GM12878 (cell line): ENCODE measurements around the gene EIF4E1B. TPM values are rescaled to one million over a fixed set of nuclear protein-coding genes. Genes with fewer than 3 reads are reported as not detected.

ENCODE experiments used
- ATAC-seq: fragments of 200-7000 bp; cut with Tn5 transposase; 3 replicates; pipeline ENCODE4 v1.9.1; 2020; ENCODE audit warnings: mild to moderate bottlenecking, moderate library complexity
- BruUV-seq: library from RNA; stranded (reverse); fragments of 400-500 nt; replicated peaks from 2 replicates; lab custom pipeline; 2021; lab: Mats Ljungman, UMichigan
- CTCF ChIA-PET: fragments of 300-600 bp; sonication (Branson Sonifier 250); formaldehyde crosslinking; extraction: SDS; loops from one replicate; lab custom pipeline; 2021; ENCODE audit warnings: inconsistent platforms; lab: Yijun Ruan, JAX
- POLR2A ChIA-PET: fragments of 350-600 bp; formaldehyde crosslinking; extraction: SDS; loops from one replicate; lab custom pipeline; 2021; ENCODE audit warnings: inconsistent platforms; lab: Charles Lee
- RAD21 ChIA-PET: fragments of 300-600 bp; sonication (Branson Sonifier 250); formaldehyde crosslinking; loops from one replicate; lab custom pipeline; 2023; ENCODE audit warnings: antibody characterized with exemption; ENCODE audit not compliant: unreplicated experiment; lab: Charles Lee
- SMC1A ChIA-PET: fragments of 300-600 bp; sonication (Branson Sonifier 250); formaldehyde crosslinking; loops from one replicate; lab custom pipeline; 2023; ENCODE audit not compliant: unreplicated experiment, uncharacterized antibody; lab: Charles Lee
- DNase-seq: peaks from one replicate; pipeline ENCODE4 v3.0.0-alpha.2; 2011; ENCODE audit warnings: low read depth, low spot score
- FAIRE-seq: peaks from 3 replicates; lab custom pipeline; 2011; peaks lifted over from hg19 to GRCh38; lab: Jason Lieb, UNC
- H2AFZ ChIP-seq: 2 replicates; pipeline ENCODE4 v1.6.0; 2011; ENCODE audit warnings: low read depth, low read length, control low read depth; ENCODE audit not compliant: control insufficient read depth
- H3K27ac ChIP-seq: 2 replicates; pipeline ENCODE4 v1.5.1; 2011; ENCODE audit warnings: control low read depth; ENCODE audit not compliant: control insufficient read depth, insufficient read depth
- H3K27me3 ChIP-seq, 2 experiments: replicated peaks in 1 of 2; 2 replicates each; pipeline versions ENCODE4 v1.6.0 to v1.6.1; 2011; ENCODE audit warnings: low read length in 1 of 2; ENCODE audit not compliant: control insufficient read depth in 2 of 2, insufficient read depth in 2 of 2
- H3K36me3 ChIP-seq, 2 experiments: 2 replicates each; pipeline ENCODE4 v1.5.1; 2011; ENCODE audit warnings: low read length in 1 of 2; ENCODE audit not compliant: control insufficient read depth in 2 of 2, insufficient read depth in 2 of 2
- H3K4me1 ChIP-seq: 2 replicates; pipeline ENCODE4 v1.6.1; 2011; ENCODE audit warnings: mild to moderate bottlenecking, low read length, moderate library complexity, mixed read lengths; ENCODE audit not compliant: control insufficient read depth, insufficient read depth
- H3K4me2 ChIP-seq: 2 replicates; pipeline ENCODE4 v1.6.0; 2011; ENCODE audit warnings: control low read depth; ENCODE audit not compliant: control insufficient read depth, insufficient read depth
- H3K4me3 ChIP-seq: fragments of 200-600 bp; sonication (generic); 2 replicates; pipeline ENCODE4 v1.5.1; 2016
- H3K79me2 ChIP-seq: 2 replicates; pipeline ENCODE4 v1.6.0; 2011; ENCODE audit warnings: low read length; ENCODE audit not compliant: control insufficient read depth, insufficient read depth
- H3K9ac ChIP-seq: 2 replicates; pipeline ENCODE4 v1.8.0; 2011; ENCODE audit warnings: low read length, control low read depth, mixed read lengths; ENCODE audit not compliant: control insufficient read depth, insufficient read depth
- H3K9me3 ChIP-seq: replicated peaks from 3 replicates; pipeline ENCODE4 v1.5.1; 2011; ENCODE audit warnings: mild to moderate bottlenecking, low read length; ENCODE audit not compliant: control insufficient read depth, insufficient read depth
- H4K20me1 ChIP-seq: 2 replicates; pipeline ENCODE4 v1.6.0; 2011; ENCODE audit not compliant: control insufficient read depth, insufficient read depth
- BMI1 ChIP-seq: fragments of 450-650 bp; IDR thresholded peaks from 2 replicates; pipeline ENCODE4 v1.6.1; 2016; ENCODE audit warnings: mild to moderate bottlenecking, moderate library complexity, borderline replicate concordance
- NFYB ChIP-seq: IDR thresholded peaks from 2 replicates; pipeline ENCODE4 v1.6.1; 2011; ENCODE audit warnings: low read depth, mild to moderate bottlenecking, low read length, improper control_type of control experiment, moderate library complexity; ENCODE audit not compliant: insufficient read depth
- SMARCA5 ChIP-seq: fragments of 450-650 bp; IDR thresholded peaks from 2 replicates; pipeline ENCODE4 v1.6.1; 2017; ENCODE audit warnings: mild to moderate bottlenecking
- SREBF1 ChIP-seq: IDR thresholded peaks from 2 replicates; pipeline ENCODE4 v1.6.1; 2012; ENCODE audit warnings: mild to moderate bottlenecking, low read length
- SRF ChIP-seq, 2 experiments: IDR thresholded peaks; 2 replicates each; pipeline ENCODE4 v1.6.1; 2011; ENCODE audit warnings: low read depth in 2 of 2, low read length in 2 of 2, mild to moderate bottlenecking in 1 of 2, moderate library complexity in 1 of 2
- YBX1 ChIP-seq: fragments of 450-650 bp; IDR thresholded peaks from 2 replicates; pipeline ENCODE4 v1.6.1; 2016; ENCODE audit warnings: antibody characterized with exemption
- ZBED1 ChIP-seq: IDR thresholded peaks from 2 replicates; pipeline ENCODE4 v1.6.1; 2016; ENCODE audit warnings: borderline replicate concordance
- WGBS: methylation state at CpG from one replicate; pipeline ENCODE4 v1.1.6; 2016; ENCODE audit warnings: low lambda C conversion rate; ENCODE audit not compliant: insufficient replicate concordance, insufficient coverage; ENCODE audit errors: missing lambda C conversion rate; 5-methylcytosine and 5-hydroxymethylcytosine counted together
- in situ Hi-C: fragments of 300-500 bp; cut with MboI; formaldehyde crosslinking; loops from 9 replicates; pipeline ENCODE4 v1.14.3; 2018; ENCODE audit warnings: mixed read lengths
- intact Hi-C: fragments of 100-400 bp; cut with micrococcal nuclease; formaldehyde crosslinking; loops from one replicate; pipeline ENCODE4 v1.14.2; 2022; ENCODE audit not compliant: unreplicated experiment
- polyA plus RNA-seq, 11 experiments: library from polyadenylated mRNA; depleted of rRNA in 4 of 11; unstranded in 6 of 11; stranded (reverse) in 5 of 11; fragments of >200 nt; fragmentation: Nextera tagmentation in 4 of 11; fragmentation: Illumina TruSeq in 1 of 11; extraction: Ambion mirVana in 4 of 11; extraction: Trizol in 1 of 11; gene quantifications; 1 replicate in 1 of 11; 2 replicates in 10 of 11; pipeline versions ENCODE4 v1.2.1 to v1.2.3, GENCODE V29; 2011 to 2016; ENCODE audit warnings: inconsistent platforms in 2 of 11, missing spikeins in 2 of 11, low read depth in 1 of 11
- total RNA-seq, 4 experiments: library from RNA; depleted of rRNA in 3 of 4; stranded (reverse); fragments of >200 nt in 3 of 4; fragmentation: Illumina TruSeq in 1 of 4; extraction: Trizol in 1 of 4; gene quantifications; 2 replicates each; pipeline versions ENCODE4 v1.2.1 to v1.2.3, GENCODE V29; 2013 to 2021
- TF ChIP-seq, protein P1 (sequence below): fragments of 450-650 bp; IDR thresholded peaks from 2 replicates; pipeline ENCODE4 v1.6.1; 2014; ENCODE audit warnings: mild to moderate bottlenecking
- TF ChIP-seq, protein P2 (sequence below): IDR thresholded peaks from 2 replicates; pipeline ENCODE4 v1.6.1; 2012; ENCODE audit warnings: improper control_type of control experiment, low read depth, low read length; ENCODE audit not compliant: insufficient replicate concordance

EIF4E1B gene
- total and polyA plus RNA-seq, 10 of the 15 experiments (the other 5 are each of a cell fraction or from before 2014, with no cell fraction given): not detected

DNA sequence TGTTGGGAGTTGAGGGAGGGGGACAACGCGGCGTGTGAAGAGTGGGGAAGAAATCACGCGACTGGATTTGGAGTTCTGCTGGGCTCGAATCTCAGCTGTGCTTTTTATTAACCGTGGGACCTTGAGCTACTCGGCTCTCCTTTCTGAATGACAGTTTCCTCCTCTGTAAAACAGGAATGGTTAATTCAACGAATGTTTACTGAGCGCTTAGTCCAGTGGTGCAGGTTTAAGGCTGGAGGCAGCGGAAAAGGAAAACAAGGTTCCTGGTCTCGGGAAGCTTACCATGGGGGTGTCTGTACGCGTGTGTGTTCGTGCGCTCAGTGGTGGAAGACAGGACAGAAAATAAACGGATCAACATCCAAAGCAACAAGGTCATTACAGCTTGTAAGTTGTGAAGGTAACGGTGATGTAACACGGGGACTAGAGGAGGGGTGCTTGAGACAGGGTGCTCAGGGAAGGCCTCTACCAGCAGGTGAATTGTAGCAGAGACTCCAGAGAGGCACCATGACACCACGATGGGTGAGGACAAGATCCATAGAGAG, 277 bp downstream of the EIF4E1B start:
- H3K79me2 ChIP-seq: no peaks in the 10 kb centered on the region
- H3K9me3 ChIP-seq: no peaks in the 10 kb centered on the region; the same call in 2 of the 3 replicates
- H2AFZ ChIP-seq: peak overlapping the region; percentile 23; the same call in 1 of the 2 replicates
- H4K20me1 ChIP-seq: 0 out of 2 replicates have a peak, but pooled peaks cover 3% of the 10 kb centered on the region
- TF ChIP-seq ZBED1 (no peak), BMI1 (0 out of 2 replicates have a peak, but pooled peaks have one; percentile 18)
- in situ Hi-C loops (no loop called here), intact Hi-C loops (no loop called here)
- peaks cover 5 to 10% of the 10 kb centered on the region in 2 experiments for H3K27me3 ChIP-seq
- no TSS peak for BruUV-seq
- ChIA-PET RAD21 (interaction anchor here (0.8 kb wide), 1 partner anchor 16 kb away, joined by 4 read pairs; the partner anchor contains the start of gene TSPAN17), POLR2A (no interaction called here), SMC1A (no interaction called here), CTCF (no interaction called here)
- H3K9ac ChIP-seq: no peak overlapping the region
- peak; percentile 69 for FAIRE-seq
- no peak for ATAC-seq
- no peaks in the 10 kb centered on the region for H3K36me3 ChIP-seq
- no peak overlapping the region for H3K27ac ChIP-seq
- peak overlapping the region; percentile 74 for H3K4me2 ChIP-seq
- 16% methylated on average over 20 of the region's 20 CpGs for WGBS
- H3K4me1 ChIP-seq: peaks cover 13% of the 10 kb centered on the region
- peak overlapping the region; percentile 25; the same call in 1 of the 2 replicates for H3K4me3 ChIP-seq
- no peak for DNase-seq

DNA sequence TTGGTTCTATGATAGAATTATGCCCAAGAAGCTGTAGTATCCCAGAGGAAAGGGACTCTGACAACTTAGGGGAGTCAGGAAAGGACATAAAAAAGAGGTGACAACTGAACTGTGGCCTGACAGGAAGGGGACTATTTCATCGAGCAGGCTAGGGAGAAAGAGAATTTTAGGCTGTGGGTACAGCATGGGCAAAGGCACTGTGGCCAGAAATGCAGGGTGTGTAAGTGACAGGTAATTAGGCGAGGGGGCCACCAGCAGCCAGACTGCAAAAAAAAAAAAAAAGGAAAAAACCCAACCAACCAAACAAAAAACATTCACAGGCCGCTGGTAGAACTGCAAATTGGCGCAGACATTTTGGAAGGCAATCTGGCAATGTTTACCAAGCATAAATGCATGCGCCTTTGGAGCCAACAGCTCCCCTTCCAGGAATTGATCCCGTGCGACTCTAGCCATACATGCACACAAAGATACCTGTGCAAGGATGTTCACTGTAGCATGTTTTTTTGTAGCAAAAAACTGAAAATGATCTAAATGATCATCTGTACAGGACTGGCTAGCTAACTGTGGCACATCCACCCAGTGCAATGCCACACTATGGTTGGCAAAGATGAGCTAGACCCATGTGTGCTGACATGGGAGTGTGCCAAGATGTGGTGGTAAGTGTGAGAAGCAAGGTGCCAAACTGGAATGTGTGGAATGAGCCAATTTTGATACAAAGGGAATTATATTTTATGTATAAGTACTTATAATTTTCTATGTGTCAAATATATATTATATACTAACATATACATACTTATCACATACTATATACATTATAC, 1.1 kb downstream of the EIF4E1B start:
- H3K4me3 ChIP-seq: no peak overlapping the region
- intact Hi-C loops: no loop called here
- SMC1A ChIA-PET: no interaction called here
- no peak overlapping the region for H3K9ac ChIP-seq
- BruUV-seq: no TSS peak
- H3K79me2 ChIP-seq: no peaks in the 10 kb centered on the region
- H3K27me3 ChIP-seq: peaks cover 5 to 10% of the 10 kb centered on the region in 2 experiments
- WGBS: 58% methylated on average over 7 of the region's 7 CpGs
- RAD21 ChIA-PET: no interaction called here
- H4K20me1 ChIP-seq: 0 out of 2 replicates have a peak, but pooled peaks cover 3% of the 10 kb centered on the region
- in situ Hi-C loops: no loop called here
- ATAC-seq (no peak), FAIRE-seq (no peak), DNase-seq (no peak)
- no peak overlapping the region for H3K27ac ChIP-seq
- no peaks in the 10 kb centered on the region; the same call in 2 of the 3 replicates for H3K9me3 ChIP-seq
- CTCF ChIA-PET: no interaction called here
- POLR2A ChIA-PET: no interaction called here
- no peak overlapping the region for H2AFZ ChIP-seq
- H3K4me1 ChIP-seq: peaks cover 13% of the 10 kb centered on the region
- no peaks in the 10 kb centered on the region for H3K36me3 ChIP-seq
- no peak overlapping the region for H3K4me2 ChIP-seq
- TF ChIP-seq YBX1 (no peak), BMI1 (no peak), SREBF1 (no peak), SMARCA5 (no peak), SRF (IDR thresholded peaks at IDR 0.05; ENCODE audit: low read depth in 2 of 2, low read length in 2 of 2) (no peak), NFYB (no peak)
- TF ChIP-seq, protein P1, sequence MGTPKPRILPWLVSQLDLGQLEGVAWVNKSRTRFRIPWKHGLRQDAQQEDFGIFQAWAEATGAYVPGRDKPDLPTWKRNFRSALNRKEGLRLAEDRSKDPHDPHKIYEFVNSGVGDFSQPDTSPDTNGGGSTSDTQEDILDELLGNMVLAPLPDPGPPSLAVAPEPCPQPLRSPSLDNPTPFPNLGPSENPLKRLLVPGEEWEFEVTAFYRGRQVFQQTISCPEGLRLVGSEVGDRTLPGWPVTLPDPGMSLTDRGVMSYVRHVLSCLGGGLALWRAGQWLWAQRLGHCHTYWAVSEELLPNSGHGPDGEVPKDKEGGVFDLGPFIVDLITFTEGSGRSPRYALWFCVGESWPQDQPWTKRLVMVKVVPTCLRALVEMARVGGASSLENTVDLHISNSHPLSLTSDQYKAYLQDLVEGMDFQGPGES: no peak
- TF ChIP-seq, protein P2, sequence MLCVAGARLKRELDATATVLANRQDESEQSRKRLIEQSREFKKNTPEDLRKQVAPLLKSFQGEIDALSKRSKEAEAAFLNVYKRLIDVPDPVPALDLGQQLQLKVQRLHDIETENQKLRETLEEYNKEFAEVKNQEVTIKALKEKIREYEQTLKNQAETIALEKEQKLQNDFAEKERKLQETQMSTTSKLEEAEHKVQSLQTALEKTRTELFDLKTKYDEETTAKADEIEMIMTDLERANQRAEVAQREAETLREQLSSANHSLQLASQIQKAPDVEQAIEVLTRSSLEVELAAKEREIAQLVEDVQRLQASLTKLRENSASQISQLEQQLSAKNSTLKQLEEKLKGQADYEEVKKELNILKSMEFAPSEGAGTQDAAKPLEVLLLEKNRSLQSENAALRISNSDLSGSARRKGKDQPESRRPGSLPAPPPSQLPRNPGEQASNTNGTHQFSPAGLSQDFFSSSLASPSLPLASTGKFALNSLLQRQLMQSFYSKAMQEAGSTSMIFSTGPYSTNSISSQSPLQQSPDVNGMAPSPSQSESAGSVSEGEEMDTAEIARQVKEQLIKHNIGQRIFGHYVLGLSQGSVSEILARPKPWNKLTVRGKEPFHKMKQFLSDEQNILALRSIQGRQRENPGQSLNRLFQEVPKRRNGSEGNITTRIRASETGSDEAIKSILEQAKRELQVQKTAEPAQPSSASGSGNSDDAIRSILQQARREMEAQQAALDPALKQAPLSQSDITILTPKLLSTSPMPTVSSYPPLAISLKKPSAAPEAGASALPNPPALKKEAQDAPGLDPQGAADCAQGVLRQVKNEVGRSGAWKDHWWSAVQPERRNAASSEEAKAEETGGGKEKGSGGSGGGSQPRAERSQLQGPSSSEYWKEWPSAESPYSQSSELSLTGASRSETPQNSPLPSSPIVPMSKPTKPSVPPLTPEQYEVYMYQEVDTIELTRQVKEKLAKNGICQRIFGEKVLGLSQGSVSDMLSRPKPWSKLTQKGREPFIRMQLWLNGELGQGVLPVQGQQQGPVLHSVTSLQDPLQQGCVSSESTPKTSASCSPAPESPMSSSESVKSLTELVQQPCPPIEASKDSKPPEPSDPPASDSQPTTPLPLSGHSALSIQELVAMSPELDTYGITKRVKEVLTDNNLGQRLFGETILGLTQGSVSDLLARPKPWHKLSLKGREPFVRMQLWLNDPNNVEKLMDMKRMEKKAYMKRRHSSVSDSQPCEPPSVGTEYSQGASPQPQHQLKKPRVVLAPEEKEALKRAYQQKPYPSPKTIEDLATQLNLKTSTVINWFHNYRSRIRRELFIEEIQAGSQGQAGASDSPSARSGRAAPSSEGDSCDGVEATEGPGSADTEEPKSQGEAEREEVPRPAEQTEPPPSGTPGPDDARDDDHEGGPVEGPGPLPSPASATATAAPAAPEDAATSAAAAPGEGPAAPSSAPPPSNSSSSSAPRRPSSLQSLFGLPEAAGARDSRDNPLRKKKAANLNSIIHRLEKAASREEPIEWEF: no peak
